Measurements from ENCODE around the gene GP1BA.

Gene GP1BA

GRCh38 chr17:4942760-4943508 is 10.9 kb downstream of the GP1BA start:
- no peaks in the 10 kb centered on the region; the same call in 1 of the 2 replicates for H3K4me1 ChIP-seq
- DNase-seq = no peak
- H3K9me3 ChIP-seq = no peaks in the 10 kb centered on the region
- no peak for TF ChIP-seq CTCF (IDR thresholded peaks at IDR 0.05; ENCODE audit: low read depth, low read length)
- peaks cover 24% of the 10 kb centered on the region for H3K36me3 ChIP-seq
- H3K27me3 ChIP-seq = no peaks in the 10 kb centered on the region
- no peak overlapping the region for H3K4me3 ChIP-seq (ENCODE audit: low read depth, low read length)

- no peak for TF ChIP-seq CTCF (IDR thresholded peaks at IDR 0.05; ENCODE audit: low read depth, low read length)
- no peak for DNase-seq
- no peak overlapping the region for H3K4me3 ChIP-seq (ENCODE audit: low read depth, low read length)
- H3K36me3 ChIP-seq = peaks cover 24% of the 10 kb centered on the region
- no peaks in the 10 kb centered on the region for H3K27me3 ChIP-seq
- no peaks in the 10 kb centered on the region; the same call in 1 of the 2 replicates for H3K4me1 ChIP-seq
- no peaks in the 10 kb centered on the region for H3K9me3 ChIP-seq
Measured at GRCh38 chr17:4944163-4944553, 12.1 kb downstream of the GP1BA start.

- Histone ChIP-seq H3K27me3 (no peaks in the 10 kb centered on the region), H3K4me3 (ENCODE audit: low read depth, low read length) (no peak overlapping the region), H3K36me3 (peaks cover 24% of the 10 kb centered on the region), H3K9me3 (no peaks in the 10 kb centered on the region), H3K4me1 (no peaks in the 10 kb centered on the region; the same call in 1 of the 2 replicates)
- DNase-seq = no peak
- no peak for TF ChIP-seq CTCF (IDR thresholded peaks at IDR 0.05; ENCODE audit: low read depth, low read length)
Measured at GRCh38 chr17:4944554-4945175, 12.6 kb downstream of the GP1BA start.

GRCh38 chr17:4945176-4945943 is 13.3 kb downstream of the GP1BA start:
- no peak for TF ChIP-seq CTCF (IDR thresholded peaks at IDR 0.05; ENCODE audit: low read depth, low read length)
- no peaks in the 10 kb centered on the region; the same call in none of the 2 replicates for H3K4me1 ChIP-seq
- no peak overlapping the region for H3K4me3 ChIP-seq (ENCODE audit: low read depth, low read length)
- no peaks in the 10 kb centered on the region for H3K27me3 ChIP-seq
- peak; percentile 69 for DNase-seq
- peaks cover 24% of the 10 kb centered on the region for H3K36me3 ChIP-seq
- no peaks in the 10 kb centered on the region for H3K9me3 ChIP-seq

GRCh38 chr17:4945944-4946280 is 13.8 kb downstream of the GP1BA start:
- Histone ChIP-seq H3K4me1 (peaks cover 4% of the 10 kb centered on the region), H3K36me3 (peaks cover 24% of the 10 kb centered on the region), H3K9me3 (no peaks in the 10 kb centered on the region), H3K4me3 (ENCODE audit: low read depth, low read length) (peak overlapping the region; percentile 77; the same call in 1 of the 2 replicates), H3K27me3 (no peaks in the 10 kb centered on the region)
- TF ChIP-seq CTCF (IDR thresholded peaks at IDR 0.05; ENCODE audit: low read depth, low read length) = no peak
- no peak for DNase-seq

Data from BE2C (cell line).